Effector CD8-positive, alpha-beta T cell (primary cell): ENCODE measurements around the gene SCAMP5.

Source experiments
- DNase-seq: peaks from one replicate; lab custom pipeline; 2025; lab: John Stamatoyannopoulos, UW
- total RNA-seq, 4 experiments: gene quantifications; one replicate each; lab custom pipeline; 2026; lab: John Stamatoyannopoulos, UW

SCAMP5 gene, protein sequence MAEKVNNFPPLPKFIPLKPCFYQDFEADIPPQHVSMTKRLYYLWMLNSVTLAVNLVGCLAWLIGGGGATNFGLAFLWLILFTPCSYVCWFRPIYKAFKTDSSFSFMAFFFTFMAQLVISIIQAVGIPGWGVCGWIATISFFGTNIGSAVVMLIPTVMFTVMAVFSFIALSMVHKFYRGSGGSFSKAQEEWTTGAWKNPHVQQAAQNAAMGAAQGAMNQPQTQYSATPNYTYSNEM
- total RNA-seq, result 0 to 6.3 (median 0.46) reads per million in 4 experiments

DNA sequence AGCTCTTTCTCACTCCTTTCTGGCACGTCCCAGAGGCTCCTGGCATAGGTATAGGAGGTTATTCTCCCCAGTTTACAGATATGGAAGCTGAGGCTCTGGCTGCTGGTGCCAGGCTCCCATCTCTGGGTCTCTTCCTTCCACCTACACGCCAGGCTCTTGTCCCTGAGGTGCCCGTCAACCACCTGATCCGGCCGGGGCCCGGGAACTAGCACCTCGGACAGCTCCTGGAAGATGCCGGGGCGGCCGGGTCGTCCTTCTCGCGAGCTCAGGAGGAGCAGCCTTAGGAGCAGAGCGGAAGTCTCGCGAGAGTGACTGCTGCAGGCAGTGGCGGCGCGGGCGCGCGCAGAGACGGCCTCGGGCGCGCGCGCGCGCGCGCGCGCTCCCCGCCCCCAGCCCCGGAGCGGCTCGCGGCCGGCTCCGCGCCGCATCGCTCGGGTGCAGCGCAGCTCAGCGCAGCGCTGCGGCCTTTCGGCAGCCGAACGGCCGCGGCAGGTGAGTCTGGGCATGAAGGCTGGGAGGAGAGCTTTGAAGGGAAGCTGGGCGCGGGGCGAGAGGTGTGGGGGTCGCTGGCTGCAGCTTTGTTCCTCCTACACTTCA is at the start of gene SCAMP5:
Gene SCAMP5 (plus strand): TSS at position 382 of the 597 bp plus-strand sequence. CDS start 16,277 bp downstream, outside the sequence.
- DNase-seq, result peak; percentile 81

DNA sequence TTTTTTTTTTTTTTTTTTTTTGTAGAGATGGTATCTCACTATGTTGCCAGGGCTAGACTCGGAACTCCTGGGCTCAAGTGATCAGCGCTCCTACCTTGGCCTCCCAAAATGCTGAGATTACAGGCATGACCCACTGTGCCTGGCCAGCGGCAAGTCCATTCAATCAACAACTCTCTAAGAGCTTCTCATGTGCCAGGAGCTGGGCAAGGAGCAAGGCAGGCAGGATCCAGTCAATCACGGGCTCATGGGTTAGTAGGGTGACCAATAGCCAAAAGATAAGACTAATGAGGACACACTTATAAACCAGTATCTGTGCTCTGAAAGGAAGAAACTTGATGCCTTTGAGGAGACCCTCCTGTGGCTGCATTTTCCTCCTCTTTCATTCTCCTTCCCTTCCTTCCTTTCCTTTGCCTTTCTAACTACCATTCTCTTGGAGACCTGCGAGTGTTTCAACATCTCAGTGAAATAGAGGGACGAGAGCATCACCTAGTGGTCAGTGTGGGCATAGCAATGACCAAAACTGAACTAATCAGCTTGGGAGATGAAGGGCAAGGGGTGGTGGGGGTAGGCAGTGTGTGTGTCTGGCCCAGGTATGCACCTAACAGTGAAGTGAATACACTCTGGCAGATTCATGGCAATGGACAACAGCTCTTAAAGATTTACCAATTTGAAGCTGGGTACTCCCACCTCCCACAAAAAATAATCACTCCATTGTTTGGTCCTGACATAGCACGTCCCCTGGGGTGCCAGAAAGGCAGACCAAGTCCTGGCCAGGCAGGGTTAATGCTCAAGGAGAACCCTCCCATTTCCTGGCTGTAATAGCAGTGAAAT is 45.1 kb upstream of the SCAMP5 start:
- peak; percentile 69 for DNase-seq

DNA sequence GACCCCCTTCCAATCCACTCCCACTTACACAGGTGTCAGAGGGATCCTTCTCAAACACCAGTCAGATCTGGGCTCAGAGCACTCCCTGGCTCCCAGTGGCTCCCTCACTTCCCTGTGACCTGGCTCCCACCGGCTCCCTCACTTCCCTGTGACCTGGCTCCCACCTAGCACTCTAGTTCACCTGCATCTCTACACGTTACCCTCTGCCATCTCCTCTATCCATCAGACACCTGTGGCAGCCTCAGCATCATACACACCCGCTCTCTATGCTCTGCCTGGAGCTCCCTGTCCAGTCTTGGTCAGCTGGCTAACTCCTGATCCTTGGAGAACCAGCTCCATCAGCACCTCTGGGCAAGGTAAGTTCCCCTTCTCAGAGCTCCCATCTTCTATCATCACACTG is 44.4 kb upstream of the SCAMP5 start:
- DNase-seq, result no peak

DNA sequence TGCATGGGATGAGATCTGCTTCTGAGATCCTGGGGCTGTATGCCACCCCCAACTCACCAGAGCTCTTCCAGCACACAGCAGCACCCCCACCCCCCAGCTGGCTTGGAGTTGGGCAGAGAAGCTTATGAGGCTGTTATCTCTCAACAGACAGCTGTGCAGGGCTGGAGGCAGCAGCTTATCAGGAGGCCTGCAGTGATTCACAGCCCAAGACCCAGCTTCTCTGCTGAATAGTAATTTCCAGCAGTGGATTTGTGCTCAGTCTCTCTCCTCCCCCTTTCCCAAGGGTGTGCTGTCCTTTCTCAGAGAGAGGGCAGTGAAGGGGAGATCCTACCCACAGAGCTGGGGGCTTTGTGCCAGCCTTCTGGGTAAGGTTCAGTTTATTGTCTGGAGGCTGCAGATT is 40.8 kb upstream of the SCAMP5 start:
- DNase-seq, result no peak

DNA sequence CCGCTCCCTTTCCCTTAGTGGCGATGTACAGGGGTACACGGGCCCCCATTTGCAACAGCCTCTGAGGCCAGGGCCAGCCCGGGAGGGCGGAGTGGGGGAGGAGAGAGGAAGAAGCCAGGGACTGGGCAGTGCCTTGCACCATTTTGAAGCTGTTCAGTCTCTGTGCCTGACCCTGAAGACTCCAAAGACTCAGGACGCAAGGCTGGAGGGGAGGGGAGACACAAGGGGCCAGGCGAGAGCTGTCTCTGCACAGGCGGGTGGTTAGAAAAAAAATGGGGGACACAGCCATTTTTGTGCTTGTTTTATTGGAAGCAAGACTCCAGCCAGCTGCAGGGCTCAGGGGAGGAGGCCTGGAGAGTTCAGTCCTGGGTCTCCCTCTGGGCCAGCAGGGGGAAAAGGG is 40.3 kb upstream of the SCAMP5 start:
- DNase-seq, result no peak

DNA sequence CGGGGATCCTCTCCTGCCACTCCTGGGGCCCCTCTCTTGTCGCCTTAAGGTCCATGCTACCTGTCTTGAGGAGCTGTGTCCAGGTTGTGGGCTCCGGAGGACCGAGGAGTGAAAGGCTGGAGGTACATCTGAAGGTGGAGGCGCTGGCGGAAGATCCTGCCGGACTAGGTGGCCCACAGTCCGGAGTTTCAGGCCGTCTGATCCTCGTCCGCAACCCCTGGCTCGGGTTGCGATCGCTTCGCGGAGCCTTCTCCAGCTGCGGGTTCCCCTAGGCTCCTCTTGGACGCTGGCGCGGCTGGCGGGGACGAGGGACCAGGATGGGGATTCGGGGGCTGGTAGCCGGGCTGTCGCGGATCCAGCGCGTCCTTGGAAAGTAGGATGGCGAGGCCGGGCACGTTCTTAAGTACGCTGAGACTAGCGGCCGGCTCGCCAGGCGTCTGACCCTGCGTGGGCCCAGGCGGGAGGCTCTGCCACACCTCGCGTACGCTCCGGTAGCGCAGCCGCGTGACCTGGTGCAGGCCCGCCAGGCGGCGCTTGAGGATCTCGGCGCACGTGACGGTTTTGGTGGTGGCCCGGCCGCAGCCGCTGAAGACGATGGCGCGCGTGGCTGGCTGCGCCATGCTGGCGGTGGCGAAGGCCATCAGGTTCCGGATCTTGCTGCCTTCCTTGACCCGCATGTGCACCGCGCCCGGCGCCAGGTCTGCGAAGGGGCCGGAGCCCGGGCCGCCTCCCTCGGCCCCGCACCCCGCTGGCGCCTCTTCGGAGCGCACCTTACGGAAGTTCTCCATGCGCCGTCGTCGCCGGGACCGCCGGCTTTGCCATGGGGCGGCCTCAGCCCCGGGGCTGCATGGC is 39.3 kb upstream of the SCAMP5 start:
- peak; percentile 26 for DNase-seq

DNA sequence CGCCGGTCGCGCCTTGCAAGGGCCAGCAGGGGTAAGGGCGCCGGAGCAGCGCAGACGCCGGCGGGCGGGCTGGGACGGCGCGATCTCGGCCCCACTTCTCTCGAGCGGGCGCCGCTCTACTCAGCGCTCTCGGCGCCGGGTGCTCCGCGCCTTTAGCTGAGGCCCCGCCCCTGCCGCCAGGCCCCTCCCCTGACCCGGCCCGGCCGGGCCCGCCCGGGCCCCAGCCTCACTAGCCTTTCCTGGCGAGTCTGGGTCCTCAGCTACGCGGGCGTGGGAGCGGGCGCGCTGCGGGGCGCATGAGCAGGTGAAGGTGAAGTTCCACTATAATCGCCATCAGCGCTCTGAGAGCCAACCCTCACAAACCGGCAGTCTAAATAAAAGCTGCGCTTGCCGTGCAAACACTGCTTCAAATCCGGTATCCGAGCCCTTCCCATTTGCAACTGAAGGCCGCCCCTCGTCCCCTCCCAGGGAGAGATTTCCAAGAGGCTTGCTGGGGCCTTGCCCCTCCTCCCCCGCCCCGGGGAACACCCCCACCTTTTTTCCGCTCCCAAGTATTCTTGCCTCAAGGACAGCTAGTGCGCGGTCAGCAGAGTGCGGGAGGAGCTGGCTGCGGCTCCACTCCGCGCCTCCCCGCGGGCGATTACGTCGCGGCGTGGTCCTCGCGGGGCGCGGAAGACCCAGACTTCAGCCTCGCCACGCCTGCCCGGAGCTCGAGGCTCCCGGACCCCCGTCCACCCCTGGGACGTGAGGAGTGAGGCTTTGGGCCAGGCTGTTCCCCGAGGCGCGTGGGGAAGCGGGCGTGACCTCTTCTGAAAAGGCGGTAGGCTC is 38.5 kb upstream of the SCAMP5 start, which contains the start of gene RPP25:
Gene RPP25 (minus strand): TSS at position 125 of the 828 bp plus-strand sequence. CDS start 189 bp downstream, outside the sequence.
- DNase-seq, result peak; percentile 36

DNA sequence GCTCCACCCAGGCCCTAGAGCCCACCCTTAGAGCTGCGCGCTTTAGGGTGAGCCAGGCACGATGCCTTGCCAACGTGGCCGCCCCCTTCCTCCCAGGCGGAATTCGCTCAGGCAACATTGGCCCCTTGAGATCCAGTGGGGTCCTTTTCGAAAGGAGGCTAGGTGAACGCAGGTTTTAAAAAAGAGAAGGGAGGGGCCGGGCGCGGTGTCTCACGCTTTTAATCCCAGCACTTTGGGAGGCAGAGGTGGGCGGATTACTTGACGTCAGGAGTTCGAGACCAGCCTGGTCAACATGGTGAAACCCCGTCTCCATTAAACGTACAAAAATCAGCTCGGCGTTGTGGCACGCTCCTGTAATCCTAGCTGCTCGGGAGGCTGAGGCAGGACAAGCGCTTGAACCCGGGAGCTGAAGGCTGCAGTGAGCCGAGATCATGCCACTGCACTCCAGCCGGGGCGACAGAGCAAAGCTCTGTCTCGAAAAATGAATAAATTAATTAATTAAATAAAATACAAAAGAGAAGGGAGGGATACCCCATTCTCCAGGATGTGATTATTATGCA is 37.8 kb upstream of the SCAMP5 start:
- no peak for DNase-seq

DNA sequence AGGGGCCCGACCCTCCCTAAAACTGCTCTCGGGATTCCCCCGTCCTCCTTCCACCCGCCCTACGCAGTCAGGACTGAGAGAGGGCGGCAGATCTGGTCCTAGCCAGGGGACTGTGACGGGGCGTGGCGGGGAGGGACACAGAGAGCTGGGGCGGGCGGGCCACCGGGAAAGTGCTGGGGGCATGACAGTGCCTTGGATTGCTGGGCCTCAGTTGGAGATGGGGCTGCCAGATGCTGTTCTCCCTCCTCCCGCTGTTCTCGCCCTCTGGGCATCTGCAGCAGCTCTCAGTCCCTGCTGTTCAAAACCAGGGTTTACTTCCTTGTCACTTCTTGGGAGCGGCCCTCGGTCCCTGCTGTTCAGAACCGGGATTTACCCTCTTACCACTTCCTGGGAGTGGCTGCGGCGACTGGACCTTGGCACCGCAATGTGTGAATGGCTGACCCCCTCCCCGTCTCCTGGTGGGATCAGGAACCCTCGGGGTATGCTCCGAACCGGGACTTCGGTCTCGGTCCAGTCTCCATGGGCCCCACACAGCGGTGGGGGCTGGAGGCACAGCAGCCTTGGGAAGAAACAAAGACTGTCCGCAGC is 36.9 kb upstream of the SCAMP5 start:
- DNase-seq, result no peak

DNA sequence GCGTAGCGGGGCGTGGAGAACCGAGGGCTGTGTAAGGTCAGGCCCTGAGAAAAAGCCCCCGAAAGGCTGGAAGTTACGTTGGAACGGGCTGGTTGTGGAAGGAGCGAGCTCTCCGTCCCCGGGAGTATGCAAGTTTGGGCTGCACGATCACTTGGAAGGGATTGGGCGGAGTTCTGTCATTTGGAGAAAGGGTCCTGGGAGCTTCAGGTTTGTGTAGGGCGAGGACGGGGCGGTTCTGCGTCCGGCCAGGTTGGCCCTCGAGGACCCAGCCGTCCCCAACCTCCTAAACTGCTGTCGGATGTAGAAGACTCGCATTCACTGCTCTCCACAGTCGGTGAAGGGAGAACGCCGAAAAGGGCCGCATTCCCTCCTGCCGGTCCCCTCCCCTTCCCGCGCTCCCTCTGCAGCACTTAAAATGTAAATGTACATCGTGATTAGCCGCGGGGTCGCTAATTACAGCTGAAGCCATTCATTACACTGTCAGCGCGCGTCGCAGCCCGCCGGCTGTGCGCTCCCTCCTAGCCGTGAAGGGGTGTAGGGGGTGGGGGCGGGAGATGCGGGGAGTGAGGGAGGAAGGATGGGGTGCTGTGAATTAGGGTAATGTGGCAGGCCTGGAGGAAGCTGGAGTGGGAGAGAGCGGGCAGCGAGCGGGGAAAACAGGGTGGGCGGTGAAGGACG is 36.3 kb upstream of the SCAMP5 start:
- no peak for DNase-seq

DNA sequence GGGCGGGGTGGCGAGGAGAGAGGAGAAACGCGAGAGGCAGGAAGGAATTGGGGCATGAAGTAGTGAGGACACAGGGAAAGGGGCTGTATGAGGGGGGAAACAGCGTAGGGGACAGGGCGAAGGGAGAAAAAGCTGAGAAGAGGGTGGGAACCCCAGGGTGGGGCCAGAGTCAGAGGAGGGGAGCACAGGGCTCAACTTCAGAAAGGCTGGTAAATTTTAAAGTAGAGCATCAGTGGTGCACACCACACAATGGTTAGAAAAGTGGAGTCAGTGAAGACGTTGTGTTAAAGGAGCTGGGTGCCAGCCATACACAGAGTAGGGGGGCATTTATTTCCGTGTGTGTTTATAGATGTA is 35.8 kb upstream of the SCAMP5 start:
- no peak for DNase-seq

DNA sequence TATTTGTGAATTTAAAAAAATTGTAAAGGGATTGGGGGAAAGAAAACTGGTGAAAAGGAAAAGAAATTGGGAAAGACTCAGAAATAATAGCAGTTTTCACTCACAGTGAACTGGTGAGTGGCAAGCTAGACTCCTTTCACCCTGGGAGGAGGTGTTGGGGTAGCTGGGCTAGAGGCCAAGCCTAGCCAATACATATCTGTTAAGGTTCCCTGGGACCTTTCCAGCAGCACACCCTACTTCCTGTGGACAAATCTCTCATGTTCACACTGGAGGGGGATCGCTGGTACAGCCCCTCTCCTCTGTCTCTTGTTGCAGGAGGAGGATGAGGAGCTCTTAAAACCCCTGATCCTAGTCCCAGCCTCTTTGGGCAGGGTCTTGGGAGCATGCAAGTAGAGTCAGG is 35.1 kb upstream of the SCAMP5 start:
- DNase-seq, result no peak

DNA sequence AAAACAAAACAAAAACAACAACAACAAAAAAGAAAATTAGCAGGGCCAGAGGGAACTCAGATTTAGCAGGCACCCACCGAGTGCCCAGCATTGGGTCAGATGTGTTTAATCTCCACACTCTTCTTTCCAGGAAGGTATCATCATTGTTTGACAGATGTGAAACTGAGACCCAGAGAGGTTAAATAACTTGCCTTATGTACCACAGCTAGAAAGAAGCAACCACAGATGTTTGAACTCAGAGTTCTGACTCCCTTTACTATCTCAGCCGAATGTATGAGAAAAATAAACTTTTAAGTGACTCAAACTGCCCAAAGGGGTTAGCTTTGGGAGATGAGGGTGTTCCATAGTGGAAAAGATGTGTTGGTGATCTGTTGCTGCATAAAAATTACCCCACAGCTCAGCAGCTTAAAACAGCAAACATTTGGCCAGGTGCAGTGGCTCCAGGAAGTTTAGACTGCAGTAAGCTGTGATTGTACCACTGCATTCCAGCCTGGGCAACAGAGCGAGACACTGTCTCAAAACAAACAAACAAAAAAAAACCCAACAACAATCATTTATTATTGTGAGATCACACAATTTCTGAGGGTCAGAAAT is 34.3 kb upstream of the SCAMP5 start:
- no peak for DNase-seq

DNA sequence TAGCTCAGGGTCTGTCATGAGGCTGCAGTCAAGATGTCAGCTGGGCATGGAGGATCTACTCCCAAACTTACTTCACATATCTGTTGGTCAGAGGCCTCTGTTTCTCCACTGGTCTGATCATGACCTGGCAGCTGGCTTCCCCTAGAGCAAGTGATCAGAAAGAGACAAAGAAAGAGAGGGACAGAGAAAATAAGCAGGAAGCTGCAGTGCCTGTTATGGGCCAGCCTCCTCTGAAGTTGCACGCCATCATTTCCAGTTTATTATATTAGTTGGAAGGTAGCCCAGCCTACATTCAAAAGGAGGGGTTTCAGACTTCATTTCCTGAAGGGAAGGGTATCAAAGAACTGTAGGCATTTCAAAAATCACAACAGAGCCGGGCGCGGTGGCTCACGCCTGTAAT is 33.7 kb upstream of the SCAMP5 start:
- no peak for DNase-seq

DNA sequence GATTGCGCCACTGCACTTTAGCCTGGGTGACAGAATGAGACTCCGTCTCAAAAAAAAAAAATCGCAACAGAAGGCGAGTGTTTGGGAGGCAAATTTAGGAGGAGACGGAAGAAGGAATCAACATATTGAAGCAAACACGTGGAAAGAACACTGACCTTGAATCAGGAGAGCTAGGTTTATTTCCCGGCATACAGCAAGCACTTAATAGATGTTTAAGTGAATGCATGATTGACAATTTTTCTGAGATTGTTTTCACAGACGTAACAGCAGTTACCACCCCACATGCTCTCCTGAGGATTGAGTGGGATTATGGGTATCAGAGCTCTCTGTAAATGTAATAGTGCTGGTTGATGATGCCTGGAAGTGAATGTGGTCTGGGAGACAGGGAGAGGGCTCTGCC is 33.1 kb upstream of the SCAMP5 start:
- no peak for DNase-seq

DNA sequence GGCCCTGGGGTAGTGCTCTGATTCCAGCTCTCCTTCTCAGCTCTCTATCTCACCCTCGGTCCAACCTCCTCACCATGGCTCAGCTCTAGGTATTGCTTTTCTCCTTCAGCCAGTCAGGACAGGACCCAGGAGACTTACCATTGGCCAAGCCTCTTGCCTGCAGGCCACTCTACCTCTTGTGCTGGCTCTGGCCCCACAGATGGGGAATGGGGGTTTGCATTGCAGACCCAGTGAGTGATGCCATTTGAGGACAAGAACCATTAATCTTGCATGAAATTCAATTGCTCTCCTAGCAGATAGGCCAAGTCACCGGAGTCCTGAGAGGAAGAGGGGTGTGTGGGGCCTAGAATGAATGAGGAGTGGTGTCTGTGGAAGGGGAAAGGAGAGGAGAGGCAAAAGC is 32.7 kb upstream of the SCAMP5 start:
- no peak for DNase-seq

DNA sequence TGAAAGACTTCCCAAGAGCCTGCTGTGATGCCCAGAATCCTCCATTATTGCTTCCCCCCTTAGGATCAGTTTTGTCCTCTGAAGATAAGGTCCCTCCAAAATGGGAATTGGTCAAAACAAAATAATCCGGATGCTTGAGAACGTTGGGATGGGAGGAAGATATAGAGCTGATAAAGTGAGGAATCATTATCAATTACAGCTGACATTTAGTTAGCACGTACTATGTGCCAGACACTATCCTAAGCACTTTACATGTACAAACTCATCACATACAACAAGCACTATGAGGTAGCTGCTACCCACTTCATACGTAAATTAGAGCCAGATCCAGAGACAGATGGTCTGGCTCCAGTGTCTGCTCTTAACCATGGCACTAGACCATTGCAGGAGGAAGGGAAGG is 32.1 kb upstream of the SCAMP5 start:
- no peak for DNase-seq

DNA sequence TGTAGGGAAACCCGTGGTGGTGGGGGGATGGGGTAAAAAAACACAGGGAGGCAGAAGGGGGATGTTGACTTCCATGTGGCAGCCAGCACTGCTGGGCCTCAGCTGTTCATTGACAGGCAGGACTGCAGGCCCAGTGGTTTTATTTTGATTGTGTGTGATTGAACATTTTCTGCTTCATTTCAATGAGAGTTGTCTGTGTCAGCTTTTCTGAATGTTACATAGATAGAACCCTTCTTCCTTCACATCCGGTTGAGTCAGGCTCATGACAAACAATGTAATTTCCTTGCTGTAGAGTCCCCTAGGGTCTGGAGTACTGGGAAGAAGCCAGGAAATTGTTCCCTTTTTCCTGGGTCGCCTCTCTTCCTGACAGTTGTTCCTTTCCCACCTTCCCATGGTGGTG is 30.6 kb upstream of the SCAMP5 start:
- DNase-seq, result no peak

DNA sequence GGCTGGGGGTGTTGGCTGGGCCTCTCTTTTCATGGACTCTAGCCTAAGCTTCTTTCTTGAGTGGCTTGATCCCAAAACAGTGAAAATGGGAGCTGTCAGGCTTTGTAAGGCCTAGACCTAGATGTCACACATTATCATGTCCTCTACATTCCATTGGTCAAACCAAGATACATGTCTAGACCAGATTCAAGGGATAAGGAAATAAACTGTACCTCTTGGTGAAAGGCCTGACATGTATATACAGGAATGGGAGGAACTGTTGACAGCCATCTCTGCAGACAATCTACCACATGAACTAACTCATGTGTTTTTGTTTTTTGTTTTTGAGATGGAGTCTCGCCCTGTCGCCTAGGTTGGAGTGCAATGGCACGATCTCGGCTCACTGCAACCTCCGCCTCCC is 27.7 kb upstream of the SCAMP5 start:
- DNase-seq, result no peak
